SH-SY5Y (cell line): Measurements from ENCODE around the gene CIZ1.

Experiments used
- GATA2 ChIP-seq: IDR thresholded peaks from 2 replicates; pipeline ENCODE4 v1.6.1; 2011; ENCODE audit warnings: mild to moderate bottlenecking, low read depth, low read length
- GATA3 ChIP-seq: IDR thresholded peaks from 2 replicates; pipeline ENCODE4 v1.6.1; 2011; ENCODE audit warnings: low read depth, mild to moderate bottlenecking, low read length, moderate library complexity

- TF ChIP-seq GATA2, result no peak
- no peak for TF ChIP-seq GATA3
These were observed 30.0 kb downstream of the CIZ1 start for GRCh38 chr9:128161215-128161902.
